Measurements from ENCODE around the gene PRIM1. TPM values are rescaled to one million over a fixed set of nuclear protein-coding genes. Genes with fewer than 3 reads are reported as not detected.

The PRIM1 gene
- total RNA-seq, 1 donor from 2014 or later: 47.3 TPM

DNA sequence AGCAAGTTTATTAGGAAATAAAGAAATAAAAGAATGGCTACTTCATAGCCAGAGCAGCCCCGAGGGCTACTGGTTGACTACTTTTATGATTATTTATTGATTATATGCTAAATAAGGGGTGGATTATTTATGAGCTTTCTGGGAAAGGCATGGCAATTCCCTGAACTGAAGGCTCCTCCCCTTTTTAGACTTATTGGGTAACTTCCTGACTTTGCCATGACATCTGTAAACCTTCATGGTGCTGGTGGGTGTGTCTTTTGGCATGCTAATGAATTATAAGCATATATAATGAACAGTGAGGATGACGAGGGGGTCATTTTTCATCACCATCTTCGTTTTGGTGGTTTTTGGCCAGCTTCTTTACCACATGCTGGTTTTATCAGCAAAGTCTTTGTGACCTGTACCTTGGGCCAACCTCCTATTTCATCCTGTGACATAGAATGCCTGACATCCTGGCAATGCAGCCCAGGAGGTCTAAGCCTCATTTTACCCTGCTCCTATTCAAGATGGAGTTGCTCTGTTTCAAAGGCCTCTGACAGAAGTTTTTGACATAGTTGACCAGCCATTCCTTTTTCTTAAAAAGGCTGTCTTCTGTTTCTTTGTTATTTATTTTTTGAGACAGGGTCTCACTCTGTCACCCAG, 53.0 kb downstream of the PRIM1 start:
- peaks cover 10% of the 10 kb centered on the region for H3K4me1 Mint-ChIP-seq
- H3K27ac Mint-ChIP-seq (ENCODE audit: unreplicated experiment): no peak overlapping the region
- H3K4me3 Mint-ChIP-seq: no peak overlapping the region
- H3K9me3 Mint-ChIP-seq: no peaks in the 10 kb centered on the region
- DNase-seq (ENCODE audit: low read depth, low spot score): no peak
- H3K36me3 Mint-ChIP-seq (ENCODE audit: low read depth): no peaks in the 10 kb centered on the region
- TF ChIP-seq, protein P1, sequence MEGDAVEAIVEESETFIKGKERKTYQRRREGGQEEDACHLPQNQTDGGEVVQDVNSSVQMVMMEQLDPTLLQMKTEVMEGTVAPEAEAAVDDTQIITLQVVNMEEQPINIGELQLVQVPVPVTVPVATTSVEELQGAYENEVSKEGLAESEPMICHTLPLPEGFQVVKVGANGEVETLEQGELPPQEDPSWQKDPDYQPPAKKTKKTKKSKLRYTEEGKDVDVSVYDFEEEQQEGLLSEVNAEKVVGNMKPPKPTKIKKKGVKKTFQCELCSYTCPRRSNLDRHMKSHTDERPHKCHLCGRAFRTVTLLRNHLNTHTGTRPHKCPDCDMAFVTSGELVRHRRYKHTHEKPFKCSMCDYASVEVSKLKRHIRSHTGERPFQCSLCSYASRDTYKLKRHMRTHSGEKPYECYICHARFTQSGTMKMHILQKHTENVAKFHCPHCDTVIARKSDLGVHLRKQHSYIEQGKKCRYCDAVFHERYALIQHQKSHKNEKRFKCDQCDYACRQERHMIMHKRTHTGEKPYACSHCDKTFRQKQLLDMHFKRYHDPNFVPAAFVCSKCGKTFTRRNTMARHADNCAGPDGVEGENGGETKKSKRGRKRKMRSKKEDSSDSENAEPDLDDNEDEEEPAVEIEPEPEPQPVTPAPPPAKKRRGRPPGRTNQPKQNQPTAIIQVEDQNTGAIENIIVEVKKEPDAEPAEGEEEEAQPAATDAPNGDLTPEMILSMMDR (conservative IDR thresholded peaks at IDR 0.05): no peak
- H3K27me3 Mint-ChIP-seq (ENCODE audit: low read depth): no peaks in the 10 kb centered on the region

- Mint-ChIP-seq H3K27ac (ENCODE audit: unreplicated experiment) (no peak overlapping the region), H3K4me3 (no peak overlapping the region), H3K27me3 (ENCODE audit: low read depth) (no peaks in the 10 kb centered on the region), H3K36me3 (ENCODE audit: low read depth) (no peaks in the 10 kb centered on the region), H3K4me1 (peaks cover 6% of the 10 kb centered on the region), H3K9me3 (no peaks in the 10 kb centered on the region)
- TF ChIP-seq, protein P1 (conservative IDR thresholded peaks at IDR 0.05): no peak
- DNase-seq (ENCODE audit: low read depth, low spot score): no peak
These were observed 56.6 kb downstream of the PRIM1 start for GRCh38 chr12:56695327-56696101.

DNA sequence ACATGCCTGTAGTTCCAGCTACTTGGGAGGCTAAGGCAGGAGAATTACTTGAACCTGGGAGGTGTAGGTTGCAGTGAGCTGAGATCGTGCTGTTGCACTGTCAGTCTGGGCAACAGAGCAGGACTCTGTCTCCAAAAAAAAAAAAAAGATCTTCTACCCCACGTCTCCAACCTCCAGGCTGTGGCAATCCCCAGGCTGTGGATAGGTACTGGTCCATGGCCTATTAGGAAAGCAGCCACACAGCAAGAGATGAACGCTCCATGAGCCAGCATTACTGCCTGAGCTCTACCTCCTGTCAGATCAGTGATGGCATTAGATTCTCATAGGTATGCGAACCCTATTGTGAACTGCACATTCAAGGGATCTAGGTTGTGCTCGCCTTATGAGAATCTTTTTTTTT, 58.0 kb downstream of the PRIM1 start:
- H3K4me3 Mint-ChIP-seq: no peak overlapping the region
- no peak for DNase-seq (ENCODE audit: low read depth, low spot score)
- TF ChIP-seq, protein P1 (conservative IDR thresholded peaks at IDR 0.05): no peak
- no peaks in the 10 kb centered on the region for H3K36me3 Mint-ChIP-seq (ENCODE audit: low read depth)
- H3K4me1 Mint-ChIP-seq: peaks cover 5% of the 10 kb centered on the region
- no peak overlapping the region for H3K27ac Mint-ChIP-seq (ENCODE audit: unreplicated experiment)
- no peaks in the 10 kb centered on the region for H3K27me3 Mint-ChIP-seq (ENCODE audit: low read depth)
- H3K9me3 Mint-ChIP-seq: no peaks in the 10 kb centered on the region

DNA sequence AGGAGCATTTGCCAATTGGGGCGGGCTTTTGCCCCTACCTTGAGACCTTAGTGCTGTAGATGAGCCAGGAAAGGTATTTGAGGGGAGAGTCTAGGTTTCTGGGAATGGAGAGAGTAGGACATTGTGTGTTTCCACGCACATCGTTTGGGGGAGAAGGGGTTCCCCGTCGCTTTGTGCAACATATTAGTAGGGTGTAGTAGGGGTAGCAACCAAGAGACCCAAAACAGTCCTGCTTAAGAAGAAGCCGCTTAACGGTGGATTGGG, 63.3 kb downstream of the PRIM1 start:
- Mint-ChIP-seq H3K36me3 (ENCODE audit: low read depth) (peaks cover 19% of the 10 kb centered on the region), H3K9me3 (no peaks in the 10 kb centered on the region), H3K27ac (ENCODE audit: unreplicated experiment) (peak overlapping the region; percentile 94), H3K4me1 (peaks cover 31% of the 10 kb centered on the region), H3K27me3 (ENCODE audit: low read depth) (peaks cover 2% of the 10 kb centered on the region), H3K4me3 (peak overlapping the region; percentile 100)
- DNase-seq (ENCODE audit: low read depth, low spot score): no peak
- TF ChIP-seq, protein P1 (conservative IDR thresholded peaks at IDR 0.05): no peak

- H3K9me3 Mint-ChIP-seq: no peaks in the 10 kb centered on the region
- peak within 1 kb of the TSS; percentile 100 for H3K4me3 Mint-ChIP-seq
- H3K27me3 Mint-ChIP-seq (ENCODE audit: low read depth): peaks cover 2% of the 10 kb centered on the region
- H3K27ac Mint-ChIP-seq (ENCODE audit: unreplicated experiment): peak within 1 kb of the TSS; percentile 99
- TF ChIP-seq, protein P1 (conservative IDR thresholded peaks at IDR 0.05): no peak
- H3K4me1 Mint-ChIP-seq: peaks cover 32% of the 10 kb centered on the region
- peaks cover 19% of the 10 kb centered on the region for H3K36me3 Mint-ChIP-seq (ENCODE audit: low read depth)
- DNase-seq (ENCODE audit: low read depth, low spot score): peak; percentile 98
These were observed 63.8 kb downstream of the PRIM1 start, which contains the start of gene PTGES3 for GRCh38 chr12:56688129-56688845. PTGES3 (minus strand) TSS chr12:56688284; CDS start chr12:56687999, 285 bp downstream.

All from neural crest cell (in vitro differentiated cells).